Stomach (tissue), 4 donors: ENCODE data around the gene DRGX.

Experiments used
- EP300 ChIP-seq: sonication (generic); formaldehyde crosslinking; IDR thresholded peaks from one replicate; pipeline ENCODE4 v1.6.1; 2017; ENCODE audit warnings: antibody characterized with exemption
- POLR2A ChIP-seq, 4 donors: fragments of 450-650 bp; IDR thresholded peaks; one replicate each; pipeline ENCODE4 v1.6.1; 2016; ENCODE audit warnings: antibody characterized with exemption in 4 of 4, control low read depth in 2 of 4, mild to moderate bottlenecking in 1 of 4, moderate library complexity in 1 of 4
- POLR2AphosphoS5 ChIP-seq, 3 donors: sonication (generic); formaldehyde crosslinking; IDR thresholded peaks; one replicate each; pipeline ENCODE4 v1.6.1; 2016; ENCODE audit warnings: antibody characterized with exemption in 3 of 3
- TF ChIP-seq, protein P1 (sequence below), 7 experiments: fragments of 450-650 bp in 4 of 7; fragments of 200-600 bp in 3 of 7; sonication (generic) in 3 of 7; IDR thresholded peaks; one replicate each; pipeline ENCODE4 v1.5.1; 2016 to 2019; ENCODE audit warnings: antibody characterized with exemption in 7 of 7, control low read depth in 2 of 7, mild to moderate bottlenecking in 1 of 7

DNA sequence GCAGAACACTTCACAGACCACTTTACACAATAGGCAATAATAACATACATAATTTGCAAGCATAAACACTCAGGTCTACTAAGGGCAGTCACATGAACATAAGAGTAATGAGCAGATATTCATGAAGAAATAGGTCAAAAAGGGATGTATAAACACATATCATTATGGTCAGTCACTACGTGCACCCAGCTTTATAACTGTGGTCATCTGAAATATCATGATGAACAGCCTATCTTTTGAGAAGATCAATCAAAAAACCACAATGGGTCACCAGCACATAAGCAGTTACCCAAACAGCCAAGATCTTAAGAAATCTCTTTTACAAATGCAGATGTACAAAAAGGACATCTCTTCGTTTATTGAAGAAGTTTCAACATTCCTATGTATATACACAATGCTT lies 35.5 kb upstream of the DRGX start:
- TF ChIP-seq, protein P1, sequence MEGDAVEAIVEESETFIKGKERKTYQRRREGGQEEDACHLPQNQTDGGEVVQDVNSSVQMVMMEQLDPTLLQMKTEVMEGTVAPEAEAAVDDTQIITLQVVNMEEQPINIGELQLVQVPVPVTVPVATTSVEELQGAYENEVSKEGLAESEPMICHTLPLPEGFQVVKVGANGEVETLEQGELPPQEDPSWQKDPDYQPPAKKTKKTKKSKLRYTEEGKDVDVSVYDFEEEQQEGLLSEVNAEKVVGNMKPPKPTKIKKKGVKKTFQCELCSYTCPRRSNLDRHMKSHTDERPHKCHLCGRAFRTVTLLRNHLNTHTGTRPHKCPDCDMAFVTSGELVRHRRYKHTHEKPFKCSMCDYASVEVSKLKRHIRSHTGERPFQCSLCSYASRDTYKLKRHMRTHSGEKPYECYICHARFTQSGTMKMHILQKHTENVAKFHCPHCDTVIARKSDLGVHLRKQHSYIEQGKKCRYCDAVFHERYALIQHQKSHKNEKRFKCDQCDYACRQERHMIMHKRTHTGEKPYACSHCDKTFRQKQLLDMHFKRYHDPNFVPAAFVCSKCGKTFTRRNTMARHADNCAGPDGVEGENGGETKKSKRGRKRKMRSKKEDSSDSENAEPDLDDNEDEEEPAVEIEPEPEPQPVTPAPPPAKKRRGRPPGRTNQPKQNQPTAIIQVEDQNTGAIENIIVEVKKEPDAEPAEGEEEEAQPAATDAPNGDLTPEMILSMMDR (IDR thresholded peaks at IDR 0.05): no peak
- TF ChIP-seq POLR2A (IDR thresholded peaks at IDR 0.05) (no peak), EP300 (no peak), POLR2AphosphoS5 (IDR thresholded peaks at IDR 0.05) (no peak)
